Suppressor macrophage treated with lipopolysaccharide for 1 hour (primary cell): ENCODE data around the gene ASTN2.

Experiments
- DNase-seq, 3 donors: peaks; one replicate each; pipeline ENCODE4 v3.0.0-alpha.2; 2020 to 2022

Gene ASTN2

DNA sequence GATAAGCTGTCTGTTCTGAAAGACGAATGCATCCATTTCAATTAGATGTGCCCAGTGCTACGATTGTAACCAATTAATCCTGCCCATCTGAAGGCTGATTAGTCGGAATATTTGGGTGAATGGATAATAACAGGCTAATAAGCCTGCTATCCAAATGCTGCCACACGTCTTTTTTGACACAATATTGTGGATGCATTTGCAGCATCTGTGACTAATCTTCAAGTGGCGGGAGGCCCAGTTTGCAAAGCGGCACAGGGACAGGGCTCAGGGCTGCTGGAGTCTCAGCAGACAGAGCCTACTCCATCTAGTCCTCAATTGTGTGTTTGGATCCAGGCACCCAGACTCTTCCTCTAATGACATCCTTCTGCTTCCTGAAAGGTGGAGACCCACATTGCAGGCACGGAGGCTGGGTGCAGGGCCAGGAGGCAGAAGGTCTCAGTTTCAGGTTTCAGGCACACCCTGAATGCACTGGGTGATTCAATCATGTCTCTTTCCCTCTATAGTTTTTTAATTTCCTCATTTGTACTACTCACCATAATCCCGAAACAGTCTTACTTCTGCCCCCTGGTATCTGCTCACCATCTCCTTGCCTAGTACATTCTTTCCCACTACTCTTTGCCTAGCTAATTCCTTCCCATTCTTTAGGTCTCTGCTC is 169.6 kb downstream of the ASTN2 start:
- DNase-seq: no peak

DNA sequence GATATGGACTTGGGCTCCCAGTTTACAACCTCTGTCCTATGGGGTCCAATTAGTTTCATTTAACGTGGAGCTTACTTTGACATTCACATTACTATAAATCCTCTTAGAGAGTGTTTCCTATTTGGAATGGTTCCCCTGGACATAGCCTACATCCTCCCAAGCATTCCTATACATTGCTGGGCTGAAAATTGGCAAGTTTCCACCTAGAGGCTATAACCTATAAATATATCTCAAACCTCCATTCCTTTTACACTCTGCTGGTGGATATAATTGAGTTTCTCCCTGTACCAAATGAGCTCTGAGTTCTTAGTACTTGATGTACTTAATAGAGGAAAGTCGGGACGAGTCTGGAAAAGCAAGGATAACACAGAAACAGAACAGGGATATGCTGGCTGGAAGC is 172.8 kb downstream of the ASTN2 start:
- no peak for DNase-seq

DNA sequence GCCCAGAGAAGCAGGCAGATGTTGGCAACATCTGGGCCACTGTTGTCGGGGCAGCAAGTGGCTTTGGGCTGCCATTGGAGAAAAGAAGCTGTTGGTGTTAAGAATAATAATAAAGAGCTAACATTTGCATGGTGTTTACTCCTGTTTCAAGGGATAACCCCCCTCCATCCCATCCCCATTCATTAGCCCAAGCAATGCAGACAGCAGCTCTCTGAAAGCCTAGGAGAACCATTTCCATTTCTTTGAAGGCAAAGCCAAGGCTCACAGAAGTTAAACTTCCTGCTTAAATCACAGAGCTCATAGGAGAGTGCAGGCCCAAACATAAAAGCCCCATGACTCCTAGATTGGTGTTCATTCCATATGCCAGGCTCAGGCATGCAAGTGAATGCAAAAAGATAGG is 175.4 kb downstream of the ASTN2 start:
- no peak for DNase-seq

DNA sequence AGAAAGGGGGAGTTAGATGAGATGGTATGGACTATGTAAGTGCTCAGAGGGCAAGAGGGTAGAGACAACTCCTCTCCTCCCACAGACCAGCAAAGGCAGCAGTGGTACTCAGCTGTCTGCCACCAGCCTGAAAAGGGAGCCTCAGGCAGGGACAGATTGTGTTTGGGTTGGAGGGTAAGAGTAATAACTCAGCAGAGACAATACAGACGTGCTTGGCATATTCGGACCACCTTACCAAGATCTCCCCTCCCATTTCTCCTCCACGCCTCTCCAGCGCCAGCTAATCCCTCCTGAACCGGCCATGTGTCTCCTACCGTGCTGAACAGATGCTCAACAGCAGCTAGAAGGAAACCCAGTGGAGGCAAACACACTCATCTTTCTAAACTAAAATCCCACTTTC is 180.8 kb downstream of the ASTN2 start:
- DNase-seq: no peak

DNA sequence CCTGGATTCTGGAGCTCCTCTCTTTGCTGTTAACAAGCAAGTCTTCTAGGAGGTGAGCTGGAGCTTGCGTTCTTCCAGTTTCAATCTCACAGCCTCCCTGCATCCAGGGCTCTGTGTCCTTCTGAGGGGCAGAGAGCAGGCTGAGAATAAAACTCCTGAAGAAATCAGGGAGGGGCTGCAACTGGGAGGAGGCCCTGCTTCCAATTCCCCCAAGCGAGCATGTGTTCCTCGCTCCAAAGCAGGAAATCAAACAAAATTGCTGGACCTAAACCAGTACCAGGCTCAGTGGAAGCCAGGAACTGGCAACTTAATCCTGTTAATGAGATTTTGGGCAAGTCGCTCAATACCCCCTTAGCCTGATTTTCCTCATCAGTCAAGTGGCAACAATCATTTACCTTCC is 181.8 kb downstream of the ASTN2 start:
- no peak for DNase-seq

DNA sequence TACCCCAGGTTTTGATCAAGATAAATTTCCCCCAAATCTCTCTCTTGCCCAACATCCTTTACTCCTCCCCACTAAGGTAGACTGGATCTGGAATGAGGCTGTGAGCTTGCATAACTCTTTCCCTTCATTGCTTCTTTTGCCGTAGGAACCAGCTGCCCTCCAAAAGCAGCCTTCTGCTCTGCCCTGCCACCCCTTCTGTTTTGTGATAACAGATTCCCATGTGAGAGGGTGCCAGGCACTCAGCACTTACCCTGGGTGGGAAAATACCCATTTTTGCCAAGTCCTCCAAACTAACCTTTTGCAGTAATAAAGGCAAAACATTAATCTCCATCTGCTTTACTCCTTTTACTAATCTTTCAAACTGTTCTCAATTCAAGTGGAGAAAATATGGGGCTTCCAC is 182.6 kb downstream of the ASTN2 start:
- DNase-seq: no peak

DNA sequence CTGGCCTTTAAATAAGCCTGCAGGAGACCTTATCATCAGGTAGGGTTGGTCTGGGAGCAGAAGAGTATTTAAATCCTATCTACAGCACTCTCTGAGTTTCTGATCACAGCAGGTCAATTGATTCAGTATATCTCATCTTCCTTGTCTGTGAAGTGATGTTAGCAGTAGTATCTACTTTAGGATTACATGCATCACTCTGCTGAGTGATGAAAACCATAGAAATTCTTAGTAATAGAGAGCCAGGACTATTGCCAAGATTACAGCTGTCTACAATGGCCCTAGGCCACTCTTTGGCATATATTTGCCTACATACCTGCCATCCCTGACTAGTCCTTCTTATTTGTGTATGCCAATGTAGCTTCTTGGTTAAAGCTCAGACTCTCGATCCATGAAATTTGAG is 183.8 kb downstream of the ASTN2 start:
- no peak for DNase-seq

DNA sequence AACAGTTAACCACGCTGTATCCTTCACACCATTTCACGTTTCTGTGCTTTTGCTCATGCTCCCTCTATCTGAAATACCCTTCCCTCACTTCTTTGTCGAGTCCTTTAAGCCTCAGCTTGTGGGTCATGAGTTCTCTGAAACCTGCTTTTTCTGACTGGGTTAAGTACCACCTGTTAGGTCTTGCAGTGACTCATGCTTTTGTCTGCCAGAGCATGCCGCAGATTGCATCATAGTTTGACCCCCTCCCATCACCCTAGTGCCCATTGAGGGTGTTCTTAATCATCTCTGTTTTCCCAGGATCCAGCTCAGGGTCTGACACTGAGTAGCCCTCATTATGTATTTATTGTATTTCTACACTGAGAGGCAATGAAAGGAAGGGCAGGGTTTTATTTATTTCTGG is 190.2 kb downstream of the ASTN2 start:
- no peak for DNase-seq

DNA sequence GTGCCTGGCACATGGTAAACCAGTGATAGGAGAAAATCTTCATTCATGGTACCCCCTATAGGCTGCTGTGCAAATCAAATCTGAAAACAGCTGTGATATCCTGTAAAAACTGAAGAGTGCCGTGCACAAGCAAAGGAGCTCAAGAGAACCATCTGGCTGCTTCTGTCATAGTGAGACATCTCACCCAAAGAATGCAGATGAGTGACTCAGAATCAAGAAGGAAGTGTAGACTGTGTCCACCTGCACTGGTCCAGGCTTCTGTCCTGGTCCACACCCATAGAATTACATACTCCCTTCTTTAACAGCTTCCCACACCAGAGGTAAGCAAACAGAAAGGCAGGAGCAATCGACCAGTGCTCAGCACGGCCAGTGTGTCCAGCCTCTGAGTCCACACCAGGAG is 195.9 kb downstream of the ASTN2 start:
- DNase-seq: no peak

DNA sequence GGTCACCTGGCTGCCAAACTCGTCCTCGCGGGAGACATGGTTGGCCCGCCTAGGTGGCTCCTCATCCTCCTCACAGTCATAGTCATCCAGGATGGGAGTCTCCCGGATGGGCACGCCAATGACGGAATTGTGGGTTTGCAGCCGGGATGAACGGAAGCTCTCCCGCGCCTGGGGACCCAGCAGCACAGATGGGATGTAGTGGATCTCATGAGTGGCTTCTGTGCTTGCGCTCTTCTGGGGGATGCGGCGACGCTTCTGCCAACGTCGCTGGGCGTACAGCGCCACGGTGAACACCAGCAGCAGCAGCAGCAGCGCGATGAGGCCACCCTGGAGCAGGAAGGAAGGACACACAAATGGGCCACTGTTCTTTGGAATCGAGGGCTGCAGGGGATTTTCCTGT is 200.4 kb downstream of the ASTN2 start:
- no peak for DNase-seq

DNA sequence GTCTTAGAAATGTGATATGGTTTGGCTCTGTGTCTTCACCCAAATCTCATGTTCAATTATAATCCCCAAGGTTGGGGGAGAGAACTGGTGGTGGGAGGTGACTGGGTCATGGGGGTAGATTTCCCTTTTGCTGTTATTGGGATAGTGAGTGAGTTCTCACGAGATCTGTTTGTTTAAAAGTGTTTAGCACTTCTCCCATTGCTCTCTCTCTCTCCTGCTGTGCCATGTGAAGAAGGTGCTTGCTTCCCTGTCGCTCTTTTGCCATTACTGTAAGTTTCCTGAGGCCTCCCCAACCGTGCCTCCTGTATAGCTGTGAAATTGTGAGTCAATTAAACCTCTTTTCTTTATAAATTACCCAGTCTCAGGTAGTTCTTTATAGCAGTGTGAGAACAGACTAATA is 203.6 kb downstream of the ASTN2 start:
- DNase-seq: no peak

DNA sequence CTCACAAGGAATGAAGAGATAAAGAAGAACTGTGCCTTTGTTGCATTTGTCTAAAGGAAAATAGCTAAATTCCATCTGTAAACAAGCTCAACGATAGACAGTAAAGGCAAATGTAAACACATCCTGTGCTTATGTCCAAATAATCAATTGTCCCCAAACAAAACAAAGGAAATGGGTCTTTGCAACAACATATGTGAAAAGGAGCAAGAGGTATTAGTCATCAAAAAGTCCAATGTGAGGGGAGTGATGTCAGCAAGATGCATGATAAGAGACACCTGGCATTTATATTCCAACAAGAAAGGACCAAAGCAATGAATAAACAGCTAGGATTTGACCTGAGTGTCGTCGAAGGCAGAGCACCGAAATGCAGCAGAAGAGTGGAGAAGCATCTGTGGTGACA is 209.1 kb downstream of the ASTN2 start:
- DNase-seq: no peak

DNA sequence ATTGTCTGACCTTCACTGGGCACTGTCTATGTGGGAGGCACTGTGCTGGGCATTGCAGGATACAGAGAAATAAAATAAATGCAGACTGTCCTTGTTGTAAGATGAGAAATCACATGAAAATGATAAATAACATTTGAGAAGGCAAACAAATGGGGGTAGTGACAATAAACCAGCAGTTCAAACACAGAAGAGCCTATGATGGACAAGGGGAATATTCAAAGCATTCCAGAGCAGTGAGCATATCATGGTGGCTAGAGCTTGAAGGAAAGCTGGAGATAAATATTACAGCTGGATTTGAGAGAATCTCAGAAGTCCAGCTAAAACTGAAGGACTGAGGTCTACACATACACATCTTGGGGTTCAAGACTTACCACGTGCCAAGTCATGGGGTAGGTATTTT is 209.9 kb downstream of the ASTN2 start:
- DNase-seq: no peak

DNA sequence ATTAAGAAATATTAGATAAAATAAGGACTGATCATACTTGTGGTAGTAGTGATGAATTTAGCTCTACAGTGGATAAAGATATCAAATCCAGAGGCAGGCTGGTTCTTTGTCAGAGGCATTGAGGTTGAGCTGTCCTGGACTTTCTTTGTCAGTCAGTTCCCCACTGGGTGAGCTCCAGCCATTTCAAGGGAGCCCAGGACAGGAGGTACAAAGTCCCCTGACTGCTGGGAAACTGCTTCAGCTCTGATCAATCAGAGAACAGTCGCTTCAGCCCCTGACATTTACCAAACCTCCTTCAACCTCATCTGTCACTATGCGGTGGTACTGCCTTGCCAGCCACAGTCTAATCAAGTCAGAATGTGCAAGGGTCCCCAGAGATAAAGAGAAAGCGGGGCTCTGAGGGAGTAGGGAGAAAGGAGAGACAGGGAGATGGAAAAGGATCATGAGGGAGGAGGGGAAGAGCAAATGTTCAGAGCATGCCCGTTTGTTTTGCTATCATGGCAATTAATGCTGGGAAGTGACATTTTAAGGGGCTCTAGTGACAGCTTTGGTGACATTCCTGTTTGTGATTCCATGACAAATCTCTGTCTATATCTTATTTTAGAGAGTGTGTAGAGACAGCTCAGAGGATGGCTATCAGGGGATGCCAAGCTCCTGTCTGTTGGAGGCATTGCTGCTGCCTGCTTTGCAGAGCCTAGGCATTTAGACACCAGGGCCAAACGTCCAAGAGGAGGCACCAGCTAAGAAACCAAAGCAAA is 223.2 kb downstream of the ASTN2 start:
- DNase-seq: no peak

DNA sequence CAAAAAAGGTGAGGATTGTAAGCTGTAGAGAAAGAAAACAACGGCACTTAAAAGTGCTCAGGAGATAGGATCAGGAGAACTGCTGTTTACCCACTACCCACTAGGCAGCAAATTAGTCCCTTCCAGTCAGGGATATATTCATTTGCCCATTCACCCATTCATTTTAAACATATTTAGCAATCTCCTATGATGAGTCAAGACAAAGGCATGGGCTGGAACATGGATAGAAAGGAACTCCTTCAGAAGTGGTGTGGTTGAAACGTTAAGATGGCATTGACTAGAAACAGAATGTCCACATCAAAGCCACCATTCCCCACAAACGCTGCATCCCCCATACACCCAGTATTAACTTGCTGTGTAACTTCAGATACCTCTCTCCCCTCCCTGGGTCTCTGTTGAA is 225.7 kb downstream of the ASTN2 start:
- DNase-seq: no peak

DNA sequence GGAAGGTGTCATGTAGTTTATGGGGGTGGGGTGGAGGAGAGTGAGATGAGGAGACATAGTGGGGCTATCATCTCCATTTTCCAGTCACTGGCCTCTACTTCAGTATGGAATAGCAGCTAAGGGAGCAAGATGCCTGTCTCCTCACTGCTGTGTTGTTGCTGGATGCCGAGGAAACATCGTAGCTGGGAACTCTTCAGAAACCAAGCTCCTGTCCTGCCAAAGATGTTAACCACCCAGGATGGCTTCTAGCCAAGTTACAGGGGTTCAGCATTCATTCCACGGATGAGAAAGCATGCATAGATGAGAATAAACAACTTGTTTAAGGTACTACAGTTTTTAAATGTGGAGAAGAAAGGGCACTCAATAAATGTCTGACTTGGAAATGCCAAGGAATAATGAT is 226.5 kb downstream of the ASTN2 start:
- no peak for DNase-seq

DNA sequence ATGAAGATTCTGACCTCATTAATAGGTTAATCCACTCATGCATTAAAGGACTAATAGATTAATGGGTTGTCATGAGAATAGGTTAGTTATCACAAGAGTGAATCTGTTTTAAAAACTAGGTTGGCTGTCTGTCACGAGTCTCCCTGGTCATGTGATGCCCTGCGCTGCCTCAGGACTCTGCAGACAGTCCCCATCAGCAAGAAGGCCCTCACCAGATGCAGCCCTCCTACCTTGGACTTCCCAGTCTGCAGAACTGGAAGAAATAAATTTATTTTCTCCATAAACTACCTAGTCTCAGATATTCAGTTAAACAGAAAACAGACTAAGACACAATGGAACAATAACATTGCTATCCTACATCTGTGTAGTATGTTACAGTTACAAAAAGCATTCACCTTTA is 227.4 kb downstream of the ASTN2 start:
- DNase-seq: no peak

DNA sequence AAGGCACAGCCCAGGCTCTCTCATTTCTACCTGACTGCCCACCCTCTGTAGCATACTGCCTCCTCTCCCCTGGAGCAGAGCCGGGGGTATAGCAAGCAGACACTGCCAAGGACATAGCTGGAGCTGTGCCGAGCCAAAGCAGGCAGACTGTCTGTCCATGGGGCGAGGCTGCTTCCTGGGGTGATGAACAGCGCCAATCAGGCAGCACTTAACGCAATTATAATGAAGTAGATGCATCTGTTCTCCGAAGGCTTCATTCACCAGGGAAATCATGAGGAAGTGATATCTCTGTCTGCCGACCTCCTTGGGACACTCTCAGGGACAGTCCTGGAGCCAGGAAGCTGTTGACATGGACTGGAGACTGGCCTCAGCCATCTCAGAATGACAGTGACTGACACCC is 230.7 kb downstream of the ASTN2 start:
- no peak for DNase-seq

DNA sequence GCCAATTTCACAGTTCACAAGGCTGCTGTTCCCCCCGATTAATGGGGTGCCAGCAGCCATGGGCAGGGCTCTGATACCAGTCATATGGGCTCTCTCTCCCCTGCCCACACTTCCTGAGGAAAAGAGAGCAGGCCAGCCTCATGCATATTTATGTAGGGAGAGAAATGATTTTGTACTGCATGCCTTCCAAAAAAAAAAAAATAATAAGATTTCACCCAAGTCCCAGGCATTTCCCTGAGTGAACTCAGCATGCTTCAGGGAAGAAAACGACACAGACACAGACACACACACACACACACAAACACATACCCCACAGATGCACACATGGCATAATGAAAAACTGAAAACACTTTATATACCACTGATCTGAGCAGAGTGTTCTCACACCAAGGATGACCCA is 232.8 kb downstream of the ASTN2 start:
- no peak for DNase-seq

DNA sequence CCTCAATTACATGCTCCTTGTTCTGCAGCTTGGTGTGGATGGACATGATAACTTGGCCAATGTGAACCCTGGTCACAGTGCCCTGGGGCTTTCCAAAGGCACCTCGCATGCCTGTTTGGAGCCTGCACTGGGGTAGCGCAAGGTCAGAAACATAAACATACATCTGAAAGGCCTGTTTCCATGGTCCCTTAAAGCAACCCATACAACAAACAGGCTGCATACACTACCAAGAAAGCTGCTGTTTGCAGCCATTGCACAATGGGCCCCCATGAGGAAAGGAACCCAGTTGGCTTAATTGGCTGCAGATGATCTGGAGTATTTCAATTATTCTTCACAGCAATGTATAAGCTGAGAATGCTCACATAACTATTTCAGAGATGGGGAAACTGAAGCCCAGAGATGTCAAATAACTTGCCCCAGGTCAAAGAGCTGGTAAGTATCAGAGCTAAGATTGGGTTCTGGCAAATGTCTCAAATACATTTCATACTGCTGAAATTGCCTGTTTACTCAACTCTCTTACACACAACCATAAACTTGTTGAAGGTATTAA is 233.9 kb downstream of the ASTN2 start:
- no peak for DNase-seq

DNA sequence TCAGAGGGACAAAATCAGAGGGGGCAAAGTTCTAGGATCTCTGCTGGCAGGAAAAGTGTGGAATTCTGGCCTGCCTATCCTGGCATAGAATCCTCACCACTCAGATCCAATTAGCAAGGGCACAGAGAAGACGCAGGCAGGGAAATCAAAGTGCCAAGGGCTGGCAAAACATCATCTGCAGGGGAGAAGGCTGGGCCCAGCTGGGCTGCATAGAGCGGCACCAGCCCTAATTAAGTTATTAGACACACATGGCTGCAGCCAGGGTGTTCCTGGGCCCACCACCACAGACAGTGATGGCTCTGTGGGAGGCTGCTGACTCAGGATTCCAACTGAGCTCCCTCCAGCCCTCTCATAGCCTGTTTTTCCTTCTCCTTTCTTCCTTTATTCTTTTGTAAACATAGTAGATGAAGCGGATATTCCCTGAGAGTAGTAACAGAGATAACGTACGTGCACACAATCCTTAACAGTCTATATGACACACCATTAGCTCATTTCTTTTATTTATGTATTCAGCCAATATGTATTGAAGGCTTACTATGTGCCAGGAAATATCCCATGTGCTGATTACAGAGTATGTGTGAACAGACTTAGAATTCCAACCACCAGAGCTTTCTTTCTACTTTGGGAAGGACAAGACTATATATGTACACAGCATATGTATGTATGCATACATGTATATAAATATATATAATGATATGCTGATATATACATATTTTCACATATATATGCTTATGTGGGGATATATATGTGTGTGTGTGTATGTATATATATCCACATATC is 236.1 kb downstream of the ASTN2 start:
- DNase-seq: no peak

DNA sequence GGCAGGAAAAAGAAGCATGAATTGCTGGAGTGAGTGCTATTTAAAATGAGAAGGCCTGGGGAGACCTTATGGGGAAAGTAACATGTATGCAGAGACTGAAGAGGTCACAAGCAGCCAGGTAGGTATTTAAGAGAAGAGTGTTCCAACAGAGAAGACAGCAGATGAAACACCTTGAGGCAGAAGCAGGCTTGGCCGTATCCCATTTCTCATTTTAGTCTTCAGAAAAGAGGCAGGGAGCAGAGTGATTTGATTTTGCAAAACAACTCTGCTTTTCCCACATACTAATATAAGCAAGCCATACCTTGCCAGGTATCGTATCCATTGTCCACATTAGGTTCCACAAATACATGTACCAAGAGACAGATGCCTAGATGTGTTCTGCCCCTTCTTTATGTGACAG is 244.3 kb downstream of the ASTN2 start:
- DNase-seq: no peak

DNA sequence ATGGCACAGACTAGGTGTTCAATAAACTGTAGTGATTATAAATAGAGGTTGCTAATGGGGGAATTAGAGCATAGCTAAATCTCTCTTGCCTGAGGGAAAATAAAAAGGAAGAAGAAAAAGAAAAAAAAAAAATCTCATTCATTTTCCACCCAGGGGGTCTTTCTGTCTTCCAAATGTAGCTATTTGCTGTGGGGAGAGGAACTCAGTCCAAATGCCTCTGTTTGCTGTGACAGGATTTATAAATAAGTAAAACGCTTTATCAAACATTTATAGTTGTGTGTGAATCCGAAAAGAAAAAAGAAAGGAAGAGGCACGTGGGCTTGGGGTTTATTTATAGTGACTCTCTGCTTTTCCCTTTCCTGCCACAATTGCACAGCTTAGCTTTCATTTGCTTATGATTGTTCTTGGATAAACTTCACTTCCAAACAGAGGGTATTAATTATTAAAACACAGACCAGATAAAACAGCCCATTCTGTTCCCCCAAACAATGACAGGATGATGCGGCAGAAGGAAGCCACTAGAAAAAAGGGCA is 245.7 kb downstream of the ASTN2 start:
- DNase-seq: no peak

DNA sequence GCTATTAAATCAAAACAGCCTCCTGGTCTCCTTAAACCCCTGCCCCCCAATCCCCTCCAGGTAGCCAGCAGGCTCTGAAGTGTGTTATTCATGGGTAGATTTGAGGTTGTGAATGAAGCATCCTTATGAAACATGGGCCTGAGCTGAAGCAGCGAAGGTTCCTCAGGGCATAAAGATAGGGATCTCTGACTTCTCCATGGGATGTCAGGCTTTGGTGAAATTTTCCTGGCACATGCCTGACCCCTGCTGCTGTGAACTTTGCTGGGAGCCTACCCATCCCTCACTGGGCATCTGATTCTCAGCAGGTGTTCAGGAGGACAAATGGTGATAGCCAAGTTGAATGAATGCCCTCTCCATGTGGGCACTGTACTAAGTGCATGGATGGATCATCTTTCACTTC is 250.3 kb downstream of the ASTN2 start:
- no peak for DNase-seq
